Fibroblast of upper back skin (primary cell): ENCODE measurements around the gene KNDC1.
"Not testable (repeated sequence)": the region's sequence is repeated elsewhere in the genome, so short reads cannot be mapped to it uniquely, and the experiment has no call there.

Source experiments
- DNase-seq: peaks from one replicate; pipeline ENCODE4 v3.0.0-alpha.2; 2013

Gene KNDC1

GRCh38 chr10:133263674-133264073 is 103.7 kb downstream of the KNDC1 start:
- DNase-seq: no peak

DNA sequence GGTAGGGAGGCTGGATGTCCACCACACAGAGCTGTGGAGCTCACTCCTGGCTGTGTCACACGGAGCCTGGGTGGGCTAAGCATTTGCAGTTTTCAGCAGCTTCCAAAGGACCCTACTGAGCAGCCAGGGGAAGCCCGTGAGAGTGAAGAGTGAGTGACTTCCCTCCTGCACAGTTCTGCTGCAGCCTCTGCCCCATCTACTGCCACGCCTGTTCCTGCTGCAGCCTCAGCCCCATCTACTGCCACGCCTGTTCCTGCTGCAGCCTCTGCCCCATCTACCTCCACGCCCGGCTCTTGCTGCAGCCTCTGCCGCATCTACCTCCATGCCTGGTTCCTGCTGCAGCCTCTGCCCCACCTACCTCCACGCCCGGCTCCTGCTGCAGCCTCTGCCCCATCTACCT is 104.4 kb downstream of the KNDC1 start:
- no peak for DNase-seq

DNA sequence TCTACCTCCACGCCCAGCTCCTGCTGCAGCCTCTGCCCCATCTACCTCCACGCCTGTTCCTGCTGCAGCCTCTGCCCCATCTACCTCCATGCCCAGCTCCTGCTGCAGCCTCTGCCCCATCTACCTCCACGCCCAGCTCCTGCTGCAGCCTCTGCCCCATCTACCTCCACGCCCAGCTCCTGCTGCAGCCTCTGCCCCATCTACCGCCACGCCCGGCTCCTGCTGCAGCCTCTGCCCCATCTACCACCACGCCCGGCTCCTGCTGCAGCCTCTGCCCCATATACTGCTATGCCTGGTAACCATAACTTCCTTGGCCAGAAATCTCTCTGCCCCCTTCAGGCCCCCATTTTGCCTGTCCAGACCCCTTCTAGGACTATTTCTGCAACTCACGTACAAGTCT is 105.0 kb downstream of the KNDC1 start:
- DNase-seq: not testable (repeated sequence)

- DNase-seq: no peak
Measured at GRCh38 chr10:133266056-133266795, 106.2 kb downstream of the KNDC1 start.

- DNase-seq: no peak
Measured at GRCh38 chr10:133267293-133267692, 107.3 kb downstream of the KNDC1 start.

GRCh38 chr10:133267829-133268228 is 107.8 kb downstream of the KNDC1 start:
- no peak for DNase-seq

DNA sequence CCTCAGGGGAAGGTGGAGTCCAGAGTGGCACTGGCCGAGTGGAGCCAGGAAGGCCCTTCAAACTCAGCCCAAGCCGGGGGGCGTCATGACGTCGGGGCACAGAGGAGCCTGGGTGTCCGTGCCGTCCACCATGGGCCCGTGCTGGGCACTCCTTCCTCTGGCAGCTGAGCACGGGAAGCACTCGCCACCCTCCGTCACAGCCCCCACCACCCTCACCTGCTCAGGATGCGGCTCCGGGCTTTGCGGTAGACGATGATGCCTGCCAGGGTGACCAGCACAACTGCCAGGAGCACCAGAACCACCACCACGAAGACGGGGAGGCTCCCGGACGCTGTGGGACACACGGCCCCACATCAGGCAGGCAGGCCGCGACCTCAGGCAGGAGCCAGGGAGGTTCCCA is 108.5 kb downstream of the KNDC1 start:
- no peak for DNase-seq

DNA sequence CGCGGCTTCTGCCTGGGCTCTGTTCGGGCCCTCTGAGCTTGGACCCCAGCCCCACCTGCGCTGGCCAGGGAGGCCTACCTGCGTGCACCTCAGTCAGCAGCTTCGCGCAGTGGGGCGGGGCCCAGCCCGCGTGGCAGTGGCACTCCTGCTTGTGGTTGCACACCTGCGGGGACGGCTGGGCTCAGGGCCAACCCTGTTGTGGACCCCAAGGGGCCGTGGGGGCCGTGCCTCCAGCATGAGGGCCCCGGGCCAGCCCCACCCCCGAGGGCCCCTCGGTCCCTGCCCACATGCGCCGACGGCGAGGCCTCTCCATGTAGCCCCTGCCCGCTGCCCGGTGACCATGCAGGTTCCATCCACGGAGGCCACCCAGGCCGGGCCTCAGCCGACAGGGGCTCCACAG is 109.3 kb downstream of the KNDC1 start:
- no peak for DNase-seq

- DNase-seq: no peak
Measured at GRCh38 chr10:133270204-133270603, 110.2 kb downstream of the KNDC1 start.

- DNase-seq: no peak
Measured at GRCh38 chr10:133270773-133271297, 110.8 kb downstream of the KNDC1 start.

- no peak for DNase-seq
Measured at GRCh38 chr10:133271521-133272300, 111.7 kb downstream of the KNDC1 start.

- no peak for DNase-seq
Measured at GRCh38 chr10:133272301-133272963, 112.4 kb downstream of the KNDC1 start.

GRCh38 chr10:133272964-133273420 is 113.0 kb downstream of the KNDC1 start:
- DNase-seq: no peak

- no peak for DNase-seq
Measured at GRCh38 chr10:133273534-133274143, 113.6 kb downstream of the KNDC1 start.

GRCh38 chr10:133274751-133275683 is 115.0 kb downstream of the KNDC1 start:
- no peak for DNase-seq

- no peak for DNase-seq
Measured at GRCh38 chr10:133275684-133276092, 115.7 kb downstream of the KNDC1 start.
